Kidney epithelial cell (primary cell): ENCODE data around the gene RPS6KL1. TPM values are rescaled to one million over a fixed set of nuclear protein-coding genes. Genes with fewer than 3 reads are reported as not detected.

Experiments
- DNase-seq: peaks from one replicate; pipeline ENCODE4 v3.0.0-alpha.2; 2010; ENCODE audit warnings: low read depth
- H3K27me3 ChIP-seq: 2 replicates; pipeline ENCODE4 v1.6.0; 2011; ENCODE audit warnings: low read length; ENCODE audit not compliant: control insufficient read depth, insufficient read depth
- H3K36me3 ChIP-seq: 2 replicates; pipeline ENCODE4 v1.5.1; 2011; ENCODE audit warnings: low read length; ENCODE audit not compliant: control insufficient read depth, insufficient read depth
- H3K4me3 ChIP-seq: 2 replicates; pipeline ENCODE4 v1.5.1; 2011; ENCODE audit warnings: low read depth, mild to moderate bottlenecking, control low read depth, low read length
- CTCF ChIP-seq: IDR thresholded peaks from 2 replicates; pipeline ENCODE4 v1.5.1; 2011; ENCODE audit warnings: mild to moderate bottlenecking, moderate library complexity, low read length, control low read depth, inconsistent platforms; ENCODE audit not compliant: insufficient read depth, poor library complexity, severe bottlenecking
- total RNA-seq: library from RNA; depleted of rRNA; stranded (reverse); fragments of >200 nt; gene quantifications from 2 replicates; pipeline ENCODE4 v1.2.3, GENCODE V29; 2015

The RPS6KL1 gene
- total RNA-seq, 1 donor from 2014 or later, result 20.0 TPM

GRCh38 chr14:74905595-74906142 lies 17.4 kb downstream of the RPS6KL1 start:
- no peak for DNase-seq
- TF ChIP-seq CTCF, result peak; percentile 92
- no peaks in the 10 kb centered on the region for H3K27me3 ChIP-seq

DNA sequence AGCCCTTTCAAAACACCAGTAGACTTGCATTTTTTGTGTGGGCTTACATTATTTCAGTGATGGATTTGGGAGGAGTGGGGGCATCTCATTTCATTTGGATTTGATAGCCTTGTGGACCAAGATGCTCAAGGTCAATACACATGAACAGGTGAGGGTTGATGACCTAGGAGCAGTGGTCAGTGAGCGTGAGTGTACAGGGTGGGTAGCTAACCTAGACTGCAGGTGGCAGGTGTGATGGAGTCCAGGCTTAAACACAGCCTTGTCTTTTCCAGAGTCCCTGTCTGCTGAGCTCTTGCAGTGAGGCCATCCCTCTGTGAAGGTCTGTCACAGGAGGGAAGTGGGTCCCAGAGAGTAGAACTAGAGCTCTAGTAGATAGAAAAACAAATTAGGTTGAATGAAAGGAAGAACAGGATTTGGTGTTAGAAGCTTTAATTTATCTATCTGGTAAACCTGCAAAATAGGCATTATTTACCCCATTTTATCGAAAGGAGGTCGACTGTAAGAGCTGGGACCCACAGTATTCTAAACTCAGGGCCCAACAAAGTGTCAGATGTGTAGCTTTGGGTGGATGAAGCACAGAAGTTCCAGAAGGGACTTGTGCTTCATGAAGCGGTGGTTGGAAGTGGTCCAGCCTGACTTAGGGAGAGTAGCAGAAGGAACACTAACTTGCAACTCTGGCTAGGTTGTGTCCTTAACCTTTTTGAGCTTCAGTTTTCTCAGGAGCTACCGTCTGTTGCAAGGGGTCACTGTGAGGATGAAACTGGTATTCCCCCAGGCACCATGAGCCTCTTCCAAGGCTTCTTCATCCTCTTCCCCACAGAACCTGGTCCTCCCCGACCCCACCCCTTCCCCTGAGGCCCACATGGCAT lies 18.2 kb downstream of the RPS6KL1 start:
- no peaks in the 10 kb centered on the region for H3K27me3 ChIP-seq
- no peak for DNase-seq
- no peak for TF ChIP-seq CTCF
- no peak overlapping the region for H3K4me3 ChIP-seq
- H3K36me3 ChIP-seq, result peaks cover 3% of the 10 kb centered on the region

More at GRCh38 chr14:74905595-74906142, 17.4 kb downstream of the RPS6KL1 start:
- H3K4me3 ChIP-seq, result no peak overlapping the region
- H3K36me3 ChIP-seq, result peaks cover 1% of the 10 kb centered on the region

GRCh38 chr14:74902941-74903705 lies 19.9 kb downstream of the RPS6KL1 start:
- H3K27me3 ChIP-seq, result no peaks in the 10 kb centered on the region
- no peak overlapping the region for H3K4me3 ChIP-seq
- TF ChIP-seq CTCF, result no peak
- DNase-seq, result no peak
- peaks cover 3% of the 10 kb centered on the region for H3K36me3 ChIP-seq

GRCh38 chr14:74898694-74899093 lies 24.4 kb downstream of the RPS6KL1 start:
- Histone ChIP-seq H3K4me3 (no peak overlapping the region), H3K27me3 (no peaks in the 10 kb centered on the region), H3K36me3 (peaks cover 1% of the 10 kb centered on the region)
- DNase-seq, result no peak
- TF ChIP-seq CTCF, result no peak

DNA sequence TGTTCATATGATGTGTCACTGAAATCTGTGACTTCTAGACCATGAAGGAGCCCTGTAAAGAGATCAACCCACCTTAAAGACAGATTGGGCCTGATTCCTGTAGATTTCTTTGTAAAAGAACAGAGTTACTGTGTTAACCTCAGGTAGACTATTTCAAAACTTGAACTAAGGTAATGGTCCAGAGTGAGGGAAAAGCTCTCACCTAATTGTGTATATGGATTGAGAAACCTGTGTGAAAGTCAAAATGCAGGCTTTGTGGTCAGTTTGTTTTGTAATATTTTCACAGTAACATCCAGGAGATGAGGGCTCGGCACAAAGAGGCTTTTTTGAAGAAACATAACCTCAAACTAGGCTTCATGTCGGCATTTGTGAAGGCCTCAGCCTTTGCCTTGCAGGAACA lies 25.0 kb downstream of the RPS6KL1 start:
- Histone ChIP-seq H3K4me3 (no peak overlapping the region), H3K36me3 (peaks cover 1% of the 10 kb centered on the region), H3K27me3 (no peaks in the 10 kb centered on the region)
- no peak for TF ChIP-seq CTCF
- no peak for DNase-seq
